PC-9 (cell line): Measurements from ENCODE around the gene DDX3X. TPM values are rescaled to one million over a fixed set of nuclear protein-coding genes. Genes with fewer than 3 reads are reported as not detected.

Experiments
- BruUV-seq: library from RNA; stranded (reverse); fragments of 400-500 nt; replicated peaks from 2 replicates; lab custom pipeline; 2021; lab: Mats Ljungman, UMichigan
- CTCF ChIA-PET: fragments of 300-600 bp; sonication (Branson Sonifier 250); formaldehyde crosslinking; loops from one replicate; lab custom pipeline; 2022; ENCODE audit warnings: antibody characterized with exemption; lab: Charles Lee
- POLR2A ChIA-PET: fragments of 300-600 bp; sonication (Branson Sonifier 250); formaldehyde crosslinking; loops from one replicate; lab custom pipeline; 2022; ENCODE audit warnings: antibody characterized with exemption; ENCODE audit not compliant: unreplicated experiment; lab: Charles Lee
- DNase-seq, 2 experiments: peaks; one replicate each; pipeline versions ENCODE4 v3.0.0 to v3.0.0-alpha.2; 2015 to 2022; ENCODE audit warnings: mixed read lengths in 1 of 2
- H2AFZ ChIP-seq: fragments of 200-600 bp; sonication (generic); 2 replicates; pipeline ENCODE4 v1.8.1; 2017; ENCODE audit warnings: antibody characterized with exemption
- H3F3A ChIP-seq: fragments of 200-600 bp; sonication (generic); 2 replicates; pipeline ENCODE4 v1.8.1; 2017; ENCODE audit warnings: antibody characterized with exemption, mild to moderate bottlenecking, low read depth; ENCODE audit not compliant: insufficient read depth
- H3K27ac ChIP-seq: fragments of 200-600 bp; sonication (generic); 2 replicates; pipeline ENCODE4 v1.6.1; 2016; ENCODE audit warnings: mixed run types
- H3K27me3 ChIP-seq: fragments of 200-600 bp; sonication (generic); 2 replicates; pipeline ENCODE4 v1.6.1; 2016; ENCODE audit warnings: low read depth, mixed run types; ENCODE audit not compliant: insufficient read depth
- H3K36me3 ChIP-seq: fragments of 200-600 bp; sonication (generic); 2 replicates; pipeline ENCODE4 v1.6.1; 2016; ENCODE audit warnings: low read depth, mixed run types
- H3K4me1 ChIP-seq: fragments of 200-600 bp; sonication (generic); replicated peaks from 2 replicates; pipeline ENCODE4 v1.6.1; 2016; ENCODE audit warnings: mixed run types; ENCODE audit not compliant: insufficient read depth
- H3K4me2 ChIP-seq: fragments of 200-600 bp; sonication (generic); 2 replicates; pipeline ENCODE4 v1.6.1; 2017; ENCODE audit warnings: mixed run types
- H3K4me3 ChIP-seq: fragments of 200-600 bp; sonication (generic); 2 replicates; pipeline ENCODE4 v1.6.1; 2016; ENCODE audit warnings: mixed run types
- H3K79me2 ChIP-seq: fragments of 200-600 bp; sonication (generic); 2 replicates; pipeline ENCODE4 v1.6.1; 2017; ENCODE audit warnings: low read depth, mixed run types
- H3K9me2 ChIP-seq: fragments of 200-600 bp; sonication (generic); 2 replicates; pipeline ENCODE4 v1.8.1; 2017; ENCODE audit warnings: mild to moderate bottlenecking; ENCODE audit not compliant: insufficient read depth
- H3K9me3 ChIP-seq: fragments of 200-600 bp; sonication (generic); 2 replicates; pipeline ENCODE4 v1.8.1; 2016; ENCODE audit warnings: low read depth; ENCODE audit not compliant: insufficient read depth
- H4K20me1 ChIP-seq: fragments of 200-600 bp; sonication (generic); 2 replicates; pipeline ENCODE4 v1.8.1; 2017; ENCODE audit not compliant: insufficient read depth
- CTCF ChIP-seq: fragments of 200-600 bp; sonication (generic); conservative IDR thresholded peaks from 2 replicates; pipeline ENCODE4 v1.6.1; 2017; ENCODE audit warnings: mixed run types, antibody characterized with exemption, mild to moderate bottlenecking, moderate library complexity
- EZH2 ChIP-seq: fragments of 200-600 bp; sonication (generic); IDR thresholded peaks from 2 replicates; pipeline ENCODE4 v1.8.0; 2017; ENCODE audit warnings: antibody characterized with exemption, low read depth
- intact Hi-C: fragments of 100-400 bp; cut with micrococcal nuclease; formaldehyde crosslinking; loops from one replicate; pipeline ENCODE4 v1.10.0; 2022; ENCODE audit not compliant: unreplicated experiment
- total RNA-seq: library from RNA; stranded (reverse); gene quantifications from 2 replicates; pipeline ENCODE4 v1.2.3, GENCODE V29; 2021

The DDX3X gene
- total RNA-seq, 1 experiment from 2014 or later = 158 TPM

GRCh38 chrX:41333003-41333743, 789 bp upstream of the DDX3X start:
- intact Hi-C loops = loop anchor here (1.0 to 5.0 kb wide), 4 partner anchors 32 to 109 kb away; no protein-coding TSS in a partner anchor
- peak overlapping the region; percentile 69 for H3K4me3 ChIP-seq
- ChIA-PET POLR2A (interaction anchor here (0.8 kb wide), 1 partner anchor 20 kb away, joined by 4 read pairs; no protein-coding TSS in a partner anchor), CTCF (no interaction called here)
- H2AFZ ChIP-seq = peak overlapping the region; percentile 74; the same call in 1 of the 2 replicates
- no peaks in the 10 kb centered on the region for H3K27me3 ChIP-seq
- peaks cover 40% of the 10 kb centered on the region for H3K79me2 ChIP-seq
- H3K4me2 ChIP-seq = peak overlapping the region; percentile 73
- TF ChIP-seq EZH2 (no peak), CTCF (no peak)
- no peaks in the 10 kb centered on the region for H3K9me3 ChIP-seq
- H3F3A ChIP-seq = peaks cover 5% of the 10 kb centered on the region; the same call in 1 of the 2 replicates
- H3K9me2 ChIP-seq = no peaks in the 10 kb centered on the region
- peaks cover 30% of the 10 kb centered on the region for H4K20me1 ChIP-seq
- peak overlapping the region; percentile 99 for H3K27ac ChIP-seq
- BruUV-seq = no TSS peak
- no peaks in the 10 kb centered on the region for H3K36me3 ChIP-seq
- DNase-seq = peak; percentile 64 to 76
- H3K4me1 ChIP-seq = peaks cover 4% of the 10 kb centered on the region; the same call in 1 of the 2 replicates

GRCh38 chrX:41334363-41335197, 618 bp downstream of the DDX3X start:
- Histone ChIP-seq H3K36me3 (no peaks in the 10 kb centered on the region), H3K79me2 (peaks cover 52% of the 10 kb centered on the region), H3K9me3 (no peaks in the 10 kb centered on the region), H3K27ac (peak overlapping the region; percentile 99), H3K9me2 (no peaks in the 10 kb centered on the region), H4K20me1 (peaks cover 42% of the 10 kb centered on the region), H3F3A (peaks cover 5% of the 10 kb centered on the region; the same call in 1 of the 2 replicates), H3K4me1 (peaks cover 4% of the 10 kb centered on the region; the same call in 1 of the 2 replicates), H3K27me3 (no peaks in the 10 kb centered on the region), H3K4me3 (peak overlapping the region; percentile 69), H2AFZ (no peak overlapping the region), H3K4me2 (peak overlapping the region; percentile 73)
- intact Hi-C loops = loop anchor here (5.0 kb wide), 2 partner anchors 48 to 57 kb away; no protein-coding TSS in a partner anchor
- ChIA-PET POLR2A (interaction anchor here (0.7 kb wide), 1 partner anchor 1236 kb away, joined by 3 read pairs; no protein-coding TSS in a partner anchor), CTCF (no interaction called here)
- TSS peak; percentile 45 for BruUV-seq
- no peak for TF ChIP-seq EZH2
- no peak for TF ChIP-seq CTCF
- DNase-seq = peak; percentile 42 to 53
